CD4-positive, alpha-beta T cell treated with Interleukin-10 for 1 hour (primary cell): ENCODE data around the gene TSPAN4.

Experiments
- DNase-seq: peaks from one replicate; pipeline ENCODE4 v3.0.0-alpha.2; 2020

Gene TSPAN4, protein sequence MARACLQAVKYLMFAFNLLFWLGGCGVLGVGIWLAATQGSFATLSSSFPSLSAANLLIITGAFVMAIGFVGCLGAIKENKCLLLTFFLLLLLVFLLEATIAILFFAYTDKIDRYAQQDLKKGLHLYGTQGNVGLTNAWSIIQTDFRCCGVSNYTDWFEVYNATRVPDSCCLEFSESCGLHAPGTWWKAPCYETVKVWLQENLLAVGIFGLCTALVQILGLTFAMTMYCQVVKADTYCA

GRCh38 chr11:842370-843002, at the start of gene TSPAN4, which contains the start of gene POLR2L:
TSPAN4 (plus strand) TSS chr11:842852; CDS start chr11:850305, 7,453 bp downstream.
POLR2L (minus strand) TSS chr11:842529; CDS start chr11:842508, 21 bp downstream.
- peak; percentile 90 for DNase-seq

GRCh38 chr11:792873-793272, 49.8 kb upstream of the TSPAN4 start:
- DNase-seq: no peak

- no peak for DNase-seq
These were observed 49.1 kb upstream of the TSPAN4 start for GRCh38 chr11:793556-793955.

DNA sequence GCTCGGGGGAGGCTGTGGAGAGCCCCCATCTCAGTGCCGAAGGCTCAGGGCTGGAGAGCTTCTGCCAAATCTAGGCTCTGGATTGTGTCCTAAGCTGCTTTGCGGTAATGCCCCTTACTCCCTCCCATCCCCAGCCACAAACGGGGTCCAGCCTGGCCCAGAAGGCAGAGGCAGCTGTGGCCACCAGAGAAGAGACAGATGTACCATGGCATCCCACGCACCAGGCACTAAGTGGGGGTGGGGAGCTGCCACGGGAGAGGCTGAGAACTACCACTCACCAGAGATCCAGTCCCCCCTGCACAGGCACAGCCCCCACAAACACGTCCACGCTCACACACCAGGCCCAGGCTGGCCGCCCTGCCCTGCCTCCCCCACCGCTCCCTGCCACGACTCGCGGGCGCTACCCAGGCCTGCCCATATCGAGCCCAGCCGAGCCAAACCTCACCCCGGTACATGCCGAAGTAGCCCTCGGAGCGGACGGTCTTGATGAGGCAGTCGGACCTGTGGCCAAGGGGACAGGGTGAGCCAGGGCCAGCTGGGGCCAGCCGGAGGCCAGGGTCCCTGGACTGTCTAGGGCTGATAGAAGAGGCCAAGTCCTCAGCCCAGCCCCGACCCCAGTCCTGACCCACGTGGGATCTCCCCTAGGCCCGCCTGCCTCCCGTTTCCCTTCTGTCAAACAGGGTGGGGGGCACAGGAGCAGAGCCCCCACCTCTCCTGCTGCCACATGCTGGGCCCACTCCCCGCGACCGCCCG, 48.5 kb upstream of the TSPAN4 start:
- DNase-seq: no peak

- no peak for DNase-seq
These were observed 47.7 kb upstream of the TSPAN4 start for GRCh38 chr11:794766-795633.

DNA sequence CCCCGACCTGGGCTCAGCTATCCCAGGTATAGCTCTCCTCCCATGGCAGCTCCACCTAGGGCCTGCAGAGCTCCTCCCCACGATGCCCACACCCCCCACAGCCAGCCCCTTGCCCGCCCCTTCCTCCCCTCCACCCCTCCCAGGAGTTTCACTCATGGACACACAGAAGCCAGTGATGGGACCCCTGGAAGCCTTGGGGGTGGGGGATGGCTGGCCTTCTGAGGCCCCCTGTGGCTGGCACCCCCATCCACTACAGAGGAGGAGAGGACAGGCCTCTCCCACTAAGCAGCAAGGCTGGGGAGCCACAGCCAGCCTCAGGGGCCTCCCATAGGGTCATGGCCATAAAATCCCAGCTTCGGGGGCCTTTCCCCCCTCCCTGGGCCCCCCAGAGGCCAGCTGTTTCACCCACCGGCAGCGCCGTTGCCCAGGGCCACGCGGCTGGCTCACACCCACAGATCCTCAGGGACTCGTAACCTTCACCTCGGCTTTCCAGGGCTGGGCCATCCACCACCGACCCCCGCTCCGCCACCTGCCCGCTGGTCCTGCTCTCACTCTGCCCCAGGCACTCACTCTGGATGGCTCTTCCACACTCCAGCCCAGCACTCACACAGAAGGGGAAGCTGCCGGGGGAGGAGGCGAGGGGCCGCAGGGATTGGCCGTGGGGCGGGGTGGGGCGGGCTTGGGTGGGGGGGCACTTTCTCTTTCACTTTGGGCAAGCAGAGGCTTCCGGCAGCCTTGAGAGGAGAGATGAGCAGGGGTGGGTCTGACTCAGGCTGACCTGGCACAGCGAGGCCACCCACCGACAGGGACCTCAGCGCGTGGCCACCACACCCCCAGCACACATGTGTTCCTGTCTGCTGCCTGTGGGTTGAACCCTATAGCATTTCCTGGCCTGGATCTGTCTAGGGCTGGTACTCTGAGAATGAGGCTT, 46.8 kb upstream of the TSPAN4 start:
- DNase-seq: peak; percentile 82

DNA sequence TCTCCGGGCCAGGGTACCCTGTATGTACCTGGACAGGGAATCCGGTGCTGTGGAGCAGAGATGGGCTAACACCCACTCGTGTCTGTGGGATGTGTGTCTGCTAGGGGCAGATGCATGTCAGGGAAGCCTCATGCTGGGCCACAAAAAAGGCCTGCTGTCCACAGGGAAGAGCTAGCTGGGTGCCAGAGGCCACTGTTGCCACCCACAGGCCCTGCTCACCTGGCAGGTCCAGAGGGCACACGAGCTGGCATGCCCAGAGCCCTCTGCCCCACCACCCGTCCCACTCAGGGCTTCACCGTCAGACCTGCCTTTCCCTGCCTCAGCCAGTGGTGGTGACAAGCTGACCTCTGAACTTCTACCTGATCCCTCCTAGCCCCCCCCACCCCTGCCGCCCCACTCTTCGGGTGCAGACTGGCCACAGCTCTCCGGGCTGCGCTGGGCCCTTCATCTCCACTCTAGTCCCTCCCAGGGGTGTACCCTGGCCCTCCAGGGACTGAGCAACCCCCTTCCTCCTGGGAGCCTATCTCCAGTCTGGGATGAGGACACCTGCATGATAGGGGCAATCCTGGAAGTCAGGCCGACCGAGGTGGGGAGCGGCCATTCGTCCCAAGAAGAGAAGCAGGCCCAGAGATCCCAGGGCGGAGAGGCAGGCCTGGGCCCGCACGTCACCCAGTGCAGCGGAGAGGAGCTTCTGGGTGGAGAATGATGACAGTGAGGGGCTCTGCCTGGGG, 45.9 kb upstream of the TSPAN4 start:
- DNase-seq: no peak

- peak; percentile 88 for DNase-seq
These were observed 45.2 kb upstream of the TSPAN4 start for GRCh38 chr11:797296-798092.

DNA sequence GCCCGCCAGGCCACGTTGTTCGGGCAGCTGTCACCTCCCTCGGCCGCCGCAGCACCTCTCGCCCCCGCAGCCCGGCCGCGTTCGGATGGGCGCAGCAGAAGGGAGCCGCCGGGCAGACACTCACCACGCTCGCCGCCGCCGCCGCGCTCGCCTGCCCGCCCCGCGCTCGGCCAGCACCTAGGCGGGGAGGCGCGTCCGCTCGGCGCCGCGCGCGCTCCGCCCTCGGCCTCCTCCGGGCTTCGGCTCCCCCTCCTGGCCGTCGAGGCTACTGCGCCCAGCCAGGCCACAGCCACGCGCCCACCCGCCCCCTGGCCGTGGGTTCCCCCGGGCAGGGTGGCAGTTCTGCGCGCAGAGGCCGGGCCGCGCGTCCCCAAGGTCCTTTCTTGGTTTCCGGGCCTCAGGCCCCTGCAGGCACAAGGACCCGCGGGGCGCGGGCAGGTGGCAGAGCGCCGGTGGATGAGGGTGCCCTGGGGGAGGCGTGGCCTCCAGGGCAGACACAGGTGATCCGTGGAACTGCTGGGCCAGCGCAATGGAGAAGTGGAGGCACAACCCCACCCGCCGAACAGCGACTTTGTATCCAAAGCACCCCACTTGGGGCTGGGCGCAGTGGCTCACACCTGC, 44.4 kb upstream of the TSPAN4 start, which contains the start of gene SLC25A22:
Gene SLC25A22 (minus strand): TSS at position 189 of the 621 bp plus-strand sequence. CDS start 3,275 bp downstream, outside the sequence.
- peak; percentile 85 for DNase-seq

GRCh38 chr11:799641-800316, 42.9 kb upstream of the TSPAN4 start:
- DNase-seq: no peak

DNA sequence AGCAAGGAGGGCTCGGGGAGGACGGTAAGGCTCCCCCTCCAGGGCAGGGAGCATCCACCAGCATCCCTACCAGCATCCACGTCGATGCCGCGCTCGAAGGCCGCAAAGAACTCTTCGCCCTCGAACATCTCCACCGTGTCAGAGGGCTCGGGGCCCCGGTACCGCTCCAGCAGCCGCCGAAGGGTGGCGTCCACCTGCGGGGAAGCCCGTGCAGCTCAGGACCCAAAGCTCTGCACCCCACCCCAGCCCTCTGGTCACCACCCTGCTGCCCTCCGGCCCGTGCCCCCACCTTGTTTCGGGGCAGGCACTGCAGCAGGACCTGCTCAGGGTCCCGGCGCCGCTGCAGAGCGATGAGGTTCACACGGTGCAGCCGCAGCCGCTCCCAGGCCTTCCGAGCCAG, 42.2 kb upstream of the TSPAN4 start:
- no peak for DNase-seq

DNA sequence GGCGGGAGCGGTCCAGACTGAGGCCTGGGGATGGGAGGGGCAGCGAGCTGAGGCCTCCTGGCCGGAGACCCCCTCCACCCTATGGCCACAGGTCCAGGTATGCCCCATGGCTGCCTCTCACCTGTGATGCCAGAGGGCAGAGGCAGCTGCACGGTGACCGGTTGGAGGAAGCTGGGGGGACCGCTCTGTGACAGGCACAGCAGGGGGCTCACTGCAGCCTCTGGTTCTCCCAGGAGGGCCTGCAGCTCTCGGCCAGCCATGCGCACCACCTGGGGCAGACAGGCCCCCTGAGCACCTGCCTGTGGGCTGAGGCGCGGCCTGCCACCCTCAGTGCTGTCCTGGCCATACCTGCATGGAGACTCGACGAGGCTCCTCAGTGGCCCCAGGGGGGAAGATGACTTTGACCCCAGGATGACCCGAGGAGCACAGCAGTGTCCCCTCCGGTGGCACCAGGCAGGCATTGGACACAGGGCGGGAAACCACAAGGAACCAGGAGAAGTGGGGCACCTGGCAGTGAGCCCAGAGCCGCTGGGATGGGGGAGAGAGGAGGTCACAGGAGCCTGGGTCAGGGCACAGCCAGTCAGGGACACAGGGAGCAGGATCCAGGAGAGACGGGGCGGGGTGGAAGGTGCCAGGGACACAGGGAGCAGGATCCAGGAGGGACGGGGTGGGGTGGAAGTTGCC, 41.4 kb upstream of the TSPAN4 start:
- no peak for DNase-seq

DNA sequence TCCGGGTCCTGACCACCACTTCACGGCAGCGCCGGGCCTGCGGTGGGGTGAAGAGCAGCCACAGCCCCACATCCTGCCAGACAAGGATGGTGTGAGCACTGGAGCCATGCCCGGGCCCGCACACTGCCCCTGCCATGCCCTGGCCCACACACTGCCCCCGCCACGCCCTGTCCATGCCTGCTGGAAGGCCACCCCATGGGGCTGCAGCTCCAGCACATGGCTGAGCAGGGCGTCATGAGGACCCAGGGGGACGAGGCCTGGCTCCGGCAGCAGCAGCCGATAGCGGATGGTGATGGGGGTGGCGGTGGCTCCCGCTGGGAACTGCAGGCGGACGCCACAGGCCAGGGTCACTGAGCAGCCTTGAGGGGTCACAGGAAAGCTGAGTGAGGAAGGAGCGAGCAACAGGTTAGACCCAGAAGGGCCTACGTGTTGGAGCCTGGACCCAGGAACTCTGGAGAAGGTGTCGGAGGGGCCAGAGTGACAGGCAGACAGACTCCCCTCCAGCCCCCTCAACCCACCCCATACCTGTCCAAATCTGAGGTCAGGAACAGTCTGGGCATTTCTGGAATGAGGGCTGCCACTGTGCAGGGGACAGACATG, 40.5 kb upstream of the TSPAN4 start:
- no peak for DNase-seq

GRCh38 chr11:802693-803466, 39.8 kb upstream of the TSPAN4 start:
- DNase-seq: no peak

- no peak for DNase-seq
These were observed 39.2 kb upstream of the TSPAN4 start for GRCh38 chr11:803467-803742.

GRCh38 chr11:803770-804598, 38.7 kb upstream of the TSPAN4 start:
- no peak for DNase-seq
